Measurements from ENCODE around the gene CELF2. TPM values are rescaled to one million over a fixed set of nuclear protein-coding genes. Genes with fewer than 3 reads are reported as not detected.

Gene CELF2
- total and polyA plus RNA-seq, 9 of the 15 experiments (the other 6 are each of a cell fraction or from before 2014, with no cell fraction given) = 4.0 to 20.3 (median 11.1) TPM

- TF ChIP-seq ZNF766 (CRISPR knock-in tag; conservative IDR thresholded peaks at IDR 0.05) = peak; percentile 82
- TF ChIP-seq, protein P1, sequence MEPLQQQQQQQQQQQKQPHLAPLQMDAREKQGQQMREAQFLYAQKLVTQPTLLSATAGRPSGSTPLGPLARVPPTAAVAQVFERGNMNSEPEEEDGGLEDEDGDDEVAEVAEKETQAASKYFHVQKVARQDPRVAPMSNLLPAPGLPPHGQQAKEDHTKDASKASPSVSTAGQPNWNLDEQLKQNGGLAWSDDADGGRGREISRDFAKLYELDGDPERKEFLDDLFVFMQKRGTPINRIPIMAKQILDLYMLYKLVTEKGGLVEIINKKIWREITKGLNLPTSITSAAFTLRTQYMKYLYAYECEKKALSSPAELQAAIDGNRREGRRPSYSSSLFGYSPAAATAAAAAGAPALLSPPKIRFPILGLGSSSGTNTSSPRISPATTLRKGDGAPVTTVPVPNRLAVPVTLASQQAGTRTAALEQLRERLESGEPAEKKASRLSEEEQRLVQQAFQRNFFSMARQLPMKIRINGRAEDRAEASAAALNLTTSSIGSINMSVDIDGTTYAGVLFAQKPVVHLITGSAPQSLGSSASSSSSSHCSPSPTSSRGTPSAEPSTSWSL (CRISPR knock-in tag; IDR thresholded peaks at IDR 0.05; ENCODE audit: borderline replicate concordance) = no peak
- no peak for TF ChIP-seq BMI1 (IDR thresholded peaks at IDR 0.05; ENCODE audit: low read length)
- TF ChIP-seq MLLT1 (IDR thresholded peaks at IDR 0.05) = peak in 1 of 2 experiments; percentile 92; a peak in 2 of 4 replicates
- peak; percentile 93 for TF ChIP-seq CCNT2 (IDR thresholded peaks at IDR 0.05; ENCODE audit: borderline replicate concordance, extremely low read depth, insufficient read length, low read depth, low read length)
- TF ChIP-seq, protein P2, sequence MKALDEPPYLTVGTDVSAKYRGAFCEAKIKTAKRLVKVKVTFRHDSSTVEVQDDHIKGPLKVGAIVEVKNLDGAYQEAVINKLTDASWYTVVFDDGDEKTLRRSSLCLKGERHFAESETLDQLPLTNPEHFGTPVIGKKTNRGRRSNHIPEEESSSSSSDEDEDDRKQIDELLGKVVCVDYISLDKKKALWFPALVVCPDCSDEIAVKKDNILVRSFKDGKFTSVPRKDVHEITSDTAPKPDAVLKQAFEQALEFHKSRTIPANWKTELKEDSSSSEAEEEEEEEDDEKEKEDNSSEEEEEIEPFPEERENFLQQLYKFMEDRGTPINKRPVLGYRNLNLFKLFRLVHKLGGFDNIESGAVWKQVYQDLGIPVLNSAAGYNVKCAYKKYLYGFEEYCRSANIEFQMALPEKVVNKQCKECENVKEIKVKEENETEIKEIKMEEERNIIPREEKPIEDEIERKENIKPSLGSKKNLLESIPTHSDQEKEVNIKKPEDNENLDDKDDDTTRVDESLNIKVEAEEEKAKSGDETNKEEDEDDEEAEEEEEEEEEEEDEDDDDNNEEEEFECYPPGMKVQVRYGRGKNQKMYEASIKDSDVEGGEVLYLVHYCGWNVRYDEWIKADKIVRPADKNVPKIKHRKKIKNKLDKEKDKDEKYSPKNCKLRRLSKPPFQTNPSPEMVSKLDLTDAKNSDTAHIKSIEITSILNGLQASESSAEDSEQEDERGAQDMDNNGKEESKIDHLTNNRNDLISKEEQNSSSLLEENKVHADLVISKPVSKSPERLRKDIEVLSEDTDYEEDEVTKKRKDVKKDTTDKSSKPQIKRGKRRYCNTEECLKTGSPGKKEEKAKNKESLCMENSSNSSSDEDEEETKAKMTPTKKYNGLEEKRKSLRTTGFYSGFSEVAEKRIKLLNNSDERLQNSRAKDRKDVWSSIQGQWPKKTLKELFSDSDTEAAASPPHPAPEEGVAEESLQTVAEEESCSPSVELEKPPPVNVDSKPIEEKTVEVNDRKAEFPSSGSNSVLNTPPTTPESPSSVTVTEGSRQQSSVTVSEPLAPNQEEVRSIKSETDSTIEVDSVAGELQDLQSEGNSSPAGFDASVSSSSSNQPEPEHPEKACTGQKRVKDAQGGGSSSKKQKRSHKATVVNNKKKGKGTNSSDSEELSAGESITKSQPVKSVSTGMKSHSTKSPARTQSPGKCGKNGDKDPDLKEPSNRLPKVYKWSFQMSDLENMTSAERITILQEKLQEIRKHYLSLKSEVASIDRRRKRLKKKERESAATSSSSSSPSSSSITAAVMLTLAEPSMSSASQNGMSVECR (CRISPR knock-in tag; IDR thresholded peaks at IDR 0.05) = peak; percentile 69
- TF ChIP-seq TEAD1 (CRISPR knock-in tag; IDR thresholded peaks at IDR 0.05) = peak; percentile 67 to 97; a peak in 3 of 4 replicates
- peak; percentile 58; the same call in 1 of the 2 replicates for TF ChIP-seq SMARCC2 (IDR thresholded peaks at IDR 0.05; ENCODE audit: low read depth)
- peak in 1 of 2 experiments; percentile 85; a peak in 2 of 4 replicates for TF ChIP-seq ZMIZ1 (IDR thresholded peaks at IDR 0.05; ENCODE audit: low read depth in 2 of 2, low read length in 2 of 2)
- no peak for TF ChIP-seq HNRNPL (IDR thresholded peaks at IDR 0.05; ENCODE audit: low read depth, low read length)
- peak; percentile 94 for TF ChIP-seq GATA2 (CRISPR knock-in tag; IDR thresholded peaks at IDR 0.05)
Measured at GRCh38 chr10:11178606-11179515, 161.2 kb downstream of the CELF2 start (continued).

Measured in K562 (cell line).